Stomach (tissue), 9 donors: ENCODE results near the gene NPM3. TPM values are rescaled to one million over a fixed set of nuclear protein-coding genes. Genes with fewer than 3 reads are reported as not detected.
A peak's percentile ranks its signal among the peaks of the same experiment; 100 is the strongest.

Experiments
- DNase-seq, 2 donors: peaks; one replicate each; pipeline versions ENCODE4 v3.0.0 to v3.0.0-alpha.2; 2013 to 2019
- H3K27ac ChIP-seq, 5 donors: fragments of 200-600 bp in 4 of 5; sonication (generic) in 4 of 5; one replicate each; pipeline ENCODE4 v1.5.1; 2013 to 2019; ENCODE audit warnings: mild to moderate bottlenecking in 1 of 5, moderate library complexity in 1 of 5
- H3K27me3 ChIP-seq, 3 donors: fragments of 200-600 bp; sonication (generic); one replicate each; pipeline ENCODE4 v1.5.1; 2017 to 2019; ENCODE audit warnings: mixed run types in 1 of 3
- H3K36me3 ChIP-seq, 4 donors: fragments of 200-600 bp; sonication (generic); 1 replicate in 3 of 4; 2 replicates in 1 of 4; pipeline ENCODE4 v1.5.1; 2016 to 2019
- H3K4me1 ChIP-seq, 4 donors: fragments of 200-600 bp; sonication (generic); one replicate each; pipeline ENCODE4 v1.5.1; 2016 to 2019
- H3K4me3 ChIP-seq, 4 donors: fragments of 200-600 bp; sonication (generic) in 3 of 4; one replicate each; pipeline ENCODE4 v1.5.1; 2016 to 2019; ENCODE audit warnings: mild to moderate bottlenecking in 1 of 4
- H3K9me3 ChIP-seq, 4 donors: fragments of 200-600 bp; sonication (generic); one replicate each; pipeline ENCODE4 v1.5.1; 2016 to 2019
- EP300 ChIP-seq: sonication (generic); formaldehyde crosslinking; IDR thresholded peaks from one replicate; pipeline ENCODE4 v1.6.1; 2017; ENCODE audit warnings: antibody characterized with exemption
- POLR2A ChIP-seq, 4 donors: fragments of 450-650 bp; IDR thresholded peaks; one replicate each; pipeline ENCODE4 v1.6.1; 2016; ENCODE audit warnings: antibody characterized with exemption in 4 of 4, control low read depth in 2 of 4, mild to moderate bottlenecking in 1 of 4, moderate library complexity in 1 of 4
- POLR2AphosphoS5 ChIP-seq, 3 donors: sonication (generic); formaldehyde crosslinking; IDR thresholded peaks; one replicate each; pipeline ENCODE4 v1.6.1; 2016; ENCODE audit warnings: antibody characterized with exemption in 3 of 3
- WGBS, 5 donors: extraction: QIAGEN DNeasy Blood & Tissue Kit in 3 of 5; methylation state at CpG; one replicate each; pipeline versions ENCODE4 v1.1.5 to v1.1.7; 2013 to 2018; 5-methylcytosine and 5-hydroxymethylcytosine counted together
- intact Hi-C: fragments of 100-400 bp; cut with DNase I; formaldehyde crosslinking; loops from one replicate; pipeline ENCODE4 v1.15.1; 2023; ENCODE audit warnings: low total_unique reads
- polyA plus RNA-seq, 3 donors: library from polyadenylated mRNA; stranded (reverse); fragments of 200-250 nt; gene quantifications; one replicate each; pipeline ENCODE4 v1.2.3, GENCODE V29; 2013
- total RNA-seq, 5 donors: library from RNA; depleted of rRNA; stranded (reverse); fragments of >200 nt; gene quantifications; one replicate each; pipeline versions ENCODE4 v1.1.0 to v1.2.3, GENCODE V29; 2014 to 2016
- TF ChIP-seq, protein P1 (sequence below), 7 experiments: fragments of 450-650 bp in 4 of 7; fragments of 200-600 bp in 3 of 7; sonication (generic) in 3 of 7; IDR thresholded peaks; one replicate each; pipeline ENCODE4 v1.5.1; 2016 to 2019; ENCODE audit warnings: antibody characterized with exemption in 7 of 7, control low read depth in 2 of 7, mild to moderate bottlenecking in 1 of 7
- donor health status: healthy with polysubstance abuse.
- donor health status: Bipolar disorder and iron deficiency.
- donor health status: healthy.

Gene NPM3
- total and polyA plus RNA-seq, 8 donors = 2.3 to 68.1 (median 26.0) TPM; not detected in 1

- WGBS, 5 donors = 0 to 3% (median 2%) methylated on average over 21 to 92 of the region's 98 CpGs
- Histone ChIP-seq H3K4me1 (peaks cover 39 to 60% (median 51%) of the 10 kb centered on the region in 4 donors), H3K27me3 (peaks cover 36 to 93% (median 84%) of the 10 kb centered on the region in 3 donors), H3K9me3 (no peaks in the 10 kb centered on the region), H3K4me3 (peak within 1 kb of the TSS; percentile 24 to 41 (median 36)), H3K27ac (no peak within 1 kb of the TSS), H3K36me3 (no peaks in the 10 kb centered on the region)
- peak; percentile 20 to 35 for DNase-seq
- intact Hi-C loops = no loop called here
- TF ChIP-seq POLR2A (IDR thresholded peaks at IDR 0.05) (no peak), POLR2AphosphoS5 (IDR thresholded peaks at IDR 0.05) (no peak), EP300 (no peak)
- TF ChIP-seq, protein P1, sequence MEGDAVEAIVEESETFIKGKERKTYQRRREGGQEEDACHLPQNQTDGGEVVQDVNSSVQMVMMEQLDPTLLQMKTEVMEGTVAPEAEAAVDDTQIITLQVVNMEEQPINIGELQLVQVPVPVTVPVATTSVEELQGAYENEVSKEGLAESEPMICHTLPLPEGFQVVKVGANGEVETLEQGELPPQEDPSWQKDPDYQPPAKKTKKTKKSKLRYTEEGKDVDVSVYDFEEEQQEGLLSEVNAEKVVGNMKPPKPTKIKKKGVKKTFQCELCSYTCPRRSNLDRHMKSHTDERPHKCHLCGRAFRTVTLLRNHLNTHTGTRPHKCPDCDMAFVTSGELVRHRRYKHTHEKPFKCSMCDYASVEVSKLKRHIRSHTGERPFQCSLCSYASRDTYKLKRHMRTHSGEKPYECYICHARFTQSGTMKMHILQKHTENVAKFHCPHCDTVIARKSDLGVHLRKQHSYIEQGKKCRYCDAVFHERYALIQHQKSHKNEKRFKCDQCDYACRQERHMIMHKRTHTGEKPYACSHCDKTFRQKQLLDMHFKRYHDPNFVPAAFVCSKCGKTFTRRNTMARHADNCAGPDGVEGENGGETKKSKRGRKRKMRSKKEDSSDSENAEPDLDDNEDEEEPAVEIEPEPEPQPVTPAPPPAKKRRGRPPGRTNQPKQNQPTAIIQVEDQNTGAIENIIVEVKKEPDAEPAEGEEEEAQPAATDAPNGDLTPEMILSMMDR (IDR thresholded peaks at IDR 0.05) = no peak
Observed at GRCh38 chr10:101775273-101776160, 7.7 kb downstream of the NPM3 start, which contains the start of gene FGF8. Gene FGF8, minus strand, starts transcription at chr10:101776114. Its CDS starts 214 bp downstream, at chr10:101775900.

DNA sequence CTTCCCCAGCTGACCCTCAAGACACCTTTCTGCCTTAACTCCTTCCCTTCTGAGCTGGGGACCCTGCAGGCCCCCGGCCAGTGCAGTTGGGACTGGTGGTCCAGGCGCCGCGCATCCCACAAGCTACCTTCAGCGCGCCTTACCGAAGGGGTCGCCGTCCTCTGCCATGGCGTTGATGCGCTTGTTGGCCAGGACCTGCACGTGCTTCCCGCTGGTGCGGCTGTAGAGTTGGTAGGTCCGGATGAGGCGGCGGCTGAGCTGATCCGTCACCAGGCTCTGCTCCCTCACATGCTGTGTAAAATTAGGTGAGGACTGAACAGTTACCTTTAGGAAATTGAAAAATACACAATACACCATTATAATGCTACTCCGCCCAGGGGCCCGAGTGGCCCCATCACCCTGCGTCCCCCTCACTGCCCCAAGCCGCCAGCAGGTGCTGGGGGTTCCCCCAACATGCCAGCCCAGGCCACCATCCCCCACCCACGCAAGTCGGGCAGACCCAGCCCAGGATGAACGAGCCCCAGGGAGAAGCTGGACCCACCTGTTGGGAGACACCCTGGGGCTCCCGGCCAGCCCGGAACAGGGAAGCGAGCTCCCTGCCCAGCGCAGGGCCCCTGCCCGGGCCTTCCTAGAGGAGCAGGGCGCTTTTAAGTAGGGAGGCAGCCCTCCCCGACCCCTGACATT lies 8.5 kb downstream of the NPM3 start:
- WGBS, 5 donors = 6 to 11% (median 8%) methylated on average over 18 to 32 of the region's 32 CpGs
- Histone ChIP-seq H3K9me3 (no peaks in the 10 kb centered on the region), H3K27me3 (peaks cover 36 to 100% (median 89%) of the 10 kb centered on the region in 3 donors), H3K27ac (no peak overlapping the region), H3K4me3 (peak overlapping the region in 1 of 4 donors; percentile 41), H3K36me3 (no peaks in the 10 kb centered on the region), H3K4me1 (peaks cover 32 to 52% (median 43%) of the 10 kb centered on the region in 4 donors)
- TF ChIP-seq, protein P1 (IDR thresholded peaks at IDR 0.05) = no peak
- TF ChIP-seq POLR2AphosphoS5 (IDR thresholded peaks at IDR 0.05) = no peak
- peak; percentile 24 to 43 for DNase-seq
- intact Hi-C loops = no loop called here

DNA sequence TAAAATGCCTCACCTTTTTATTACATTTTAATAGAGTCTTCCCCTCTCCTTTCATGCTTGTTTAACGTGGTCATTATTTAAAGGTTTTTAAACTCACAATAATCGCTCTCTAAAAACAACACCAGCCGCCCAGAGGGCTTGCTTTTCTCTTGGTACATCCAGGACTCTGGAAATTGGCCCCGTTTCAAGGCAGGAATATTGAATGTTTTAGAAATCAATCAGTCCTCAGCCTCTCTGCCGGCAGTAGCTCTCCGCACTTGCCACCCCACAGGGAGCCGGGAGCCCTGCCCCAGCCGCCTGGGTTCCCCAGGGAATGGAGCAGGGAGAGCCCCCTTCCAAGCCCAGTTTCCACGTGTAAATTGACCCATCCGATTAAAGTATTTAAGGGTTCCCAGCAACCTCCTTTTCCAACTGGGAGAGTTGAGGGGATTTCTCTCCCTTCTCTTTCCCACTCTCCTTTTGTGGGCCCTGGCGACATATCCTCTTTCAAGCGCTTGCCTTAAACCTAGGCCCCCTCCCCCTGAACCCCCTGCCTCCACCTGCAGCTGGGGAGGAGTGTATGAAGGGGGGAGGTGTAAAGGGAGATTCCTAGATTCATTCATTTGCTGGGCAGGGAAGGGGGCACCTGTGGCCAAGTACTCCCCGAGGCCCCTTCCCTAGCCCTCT lies 9.2 kb downstream of the NPM3 start:
- DNase-seq = peak in 1 of 2 donors; percentile 29
- TF ChIP-seq EP300 (no peak), POLR2AphosphoS5 (IDR thresholded peaks at IDR 0.05) (no peak), POLR2A (IDR thresholded peaks at IDR 0.05) (no peak)
- TF ChIP-seq, protein P1 (IDR thresholded peaks at IDR 0.05) = no peak
- Histone ChIP-seq H3K36me3 (no peaks in the 10 kb centered on the region), H3K4me3 (no peak overlapping the region), H3K27me3 (peaks cover 40 to 100% (median 83%) of the 10 kb centered on the region in 3 donors), H3K4me1 (peaks cover 25 to 45% (median 36%) of the 10 kb centered on the region in 4 donors), H3K9me3 (no peaks in the 10 kb centered on the region), H3K27ac (no peak overlapping the region)
- WGBS, 5 donors = 9 to 13% (median 11%) methylated on average over 13 of the region's 13 CpGs
- intact Hi-C loops = no loop called here
